Activated CD8-positive, alpha-beta memory T cell treated with anti-CD3 and anti-CD28 coated beads for 36 hours (primary cell): Measurements from ENCODE around the gene SH3GL1. TPM values are rescaled to one million over a fixed set of nuclear protein-coding genes. Genes with fewer than 3 reads are reported as not detected.

Experiments used
- CTCF ChIA-PET: fragments of 350-600 bp; sonication (Branson Sonifier 250); formaldehyde crosslinking; loops from one replicate; lab custom pipeline; 2021; ENCODE audit warnings: antibody characterized with exemption; lab: Charles Lee
- POLR2A ChIA-PET: fragments of 350-600 bp; sonication (Branson Sonifier 250); formaldehyde crosslinking; loops from one replicate; lab custom pipeline; 2021; ENCODE audit warnings: antibody characterized with exemption; lab: Charles Lee
- total RNA-seq, 2 experiments: library from RNA; stranded (reverse); gene quantifications; one replicate each; pipeline ENCODE4 v1.2.3, GENCODE V29; 2021

SH3GL1 gene
- total RNA-seq, 2 experiments from 2014 or later = 37.1 to 41.5 TPM

- CTCF ChIA-PET = no interaction called here
- POLR2A ChIA-PET = no interaction called here
Measured at GRCh38 chr19:4436231-4436630, 35.9 kb upstream of the SH3GL1 start.

- ChIA-PET POLR2A (no interaction called here), CTCF (no interaction called here)
Measured at GRCh38 chr19:4434391-4434790, 34.0 kb upstream of the SH3GL1 start.

DNA sequence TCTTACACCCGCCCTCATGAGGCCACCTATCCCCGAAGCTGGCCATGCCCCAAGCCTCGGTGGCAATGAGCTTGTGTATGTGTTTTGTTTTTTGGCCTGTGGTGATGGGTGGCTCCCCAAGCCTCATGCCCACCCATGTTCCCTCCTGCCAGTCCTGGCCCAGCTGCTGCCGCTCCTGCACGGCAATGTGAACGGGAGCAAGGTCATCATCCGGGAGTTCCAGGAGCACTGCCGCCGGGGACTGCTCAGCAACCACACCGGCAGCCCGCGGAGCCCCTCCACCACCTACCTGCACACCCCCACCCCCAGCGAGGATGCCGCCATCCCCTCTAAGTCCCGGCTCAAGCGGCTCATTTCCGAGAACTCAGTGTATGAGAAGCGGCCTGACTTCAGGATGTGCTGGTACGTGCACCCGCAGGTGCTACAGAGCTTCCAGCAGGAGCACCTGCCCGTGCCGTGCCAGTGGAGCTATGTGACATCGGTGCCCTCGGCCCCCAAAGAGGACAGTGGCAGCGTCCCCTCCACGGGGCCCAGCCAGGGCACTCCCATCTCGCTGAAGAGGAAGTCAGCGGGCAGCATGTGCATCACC lies 32.7 kb upstream of the SH3GL1 start:
- POLR2A ChIA-PET = no interaction called here
- CTCF ChIA-PET = no interaction called here

DNA sequence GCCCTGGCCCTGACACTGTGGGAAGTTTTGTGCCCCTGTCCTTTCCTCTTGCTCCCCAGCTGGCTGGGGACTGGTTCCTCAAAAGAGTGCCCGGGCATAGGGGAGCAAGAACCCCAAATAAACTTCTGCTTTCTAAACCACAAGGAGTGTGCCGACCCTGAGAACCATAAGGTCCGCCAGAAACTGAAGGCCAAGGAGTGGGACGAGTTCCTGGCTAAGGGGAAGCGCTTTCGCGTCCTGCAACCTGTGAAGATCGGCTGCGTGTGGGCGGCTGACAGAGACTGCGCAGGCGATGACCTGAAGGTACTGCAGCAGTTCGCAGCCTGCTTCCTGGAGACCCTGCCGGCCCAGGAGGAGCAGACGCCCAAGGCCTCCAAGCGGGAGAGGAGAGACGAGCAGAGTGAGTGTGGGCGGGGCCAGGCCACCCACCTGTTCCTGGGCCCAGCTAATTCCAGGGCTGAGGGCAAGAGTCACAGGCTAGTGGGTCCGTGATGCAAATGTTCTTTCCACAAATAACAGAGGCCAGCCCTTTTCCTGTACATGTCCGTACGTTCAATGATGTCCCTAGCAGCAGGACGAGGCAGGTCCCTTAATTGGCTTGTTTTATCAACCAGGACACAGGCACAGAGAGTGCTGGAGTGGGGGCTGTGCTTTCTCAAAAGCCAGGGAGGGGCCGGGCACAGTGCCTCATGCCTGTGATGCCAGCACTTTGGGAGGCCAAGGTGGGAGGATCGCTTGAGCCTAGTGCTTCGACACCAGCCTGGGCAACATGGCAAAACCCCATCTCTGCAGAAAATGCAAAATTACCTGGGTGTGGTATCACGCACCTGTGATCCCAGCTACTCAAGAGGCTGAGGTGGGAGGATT lies 31.7 kb upstream of the SH3GL1 start:
- ChIA-PET CTCF (no interaction called here), POLR2A (no interaction called here)

DNA sequence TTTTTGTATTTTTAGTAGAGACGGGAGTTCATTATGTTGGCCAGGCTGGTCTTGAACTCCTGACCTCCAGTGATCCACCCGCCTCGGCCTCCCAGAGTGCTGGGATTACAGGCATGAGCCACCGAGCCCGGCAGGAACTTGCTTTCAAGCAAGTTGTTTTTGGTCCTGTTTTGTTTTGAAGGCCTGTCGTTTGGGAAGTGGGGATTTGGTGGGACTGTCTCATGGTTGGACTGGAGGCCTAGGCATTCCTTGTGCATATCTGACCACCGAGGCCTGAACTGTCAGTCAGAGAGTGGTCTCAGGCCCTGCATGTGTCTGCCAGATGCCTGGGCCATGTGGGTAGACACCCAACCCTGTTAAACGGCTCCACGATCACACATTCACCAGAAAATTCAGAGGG lies 30.9 kb upstream of the SH3GL1 start:
- CTCF ChIA-PET = no interaction called here
- POLR2A ChIA-PET = no interaction called here

GRCh38 chr19:4430760-4431159 lies 30.4 kb upstream of the SH3GL1 start:
- CTCF ChIA-PET = interaction anchor here (0.7 kb wide), 1 partner anchor 158 kb away, joined by 3 read pairs; no protein-coding TSS in a partner anchor

DNA sequence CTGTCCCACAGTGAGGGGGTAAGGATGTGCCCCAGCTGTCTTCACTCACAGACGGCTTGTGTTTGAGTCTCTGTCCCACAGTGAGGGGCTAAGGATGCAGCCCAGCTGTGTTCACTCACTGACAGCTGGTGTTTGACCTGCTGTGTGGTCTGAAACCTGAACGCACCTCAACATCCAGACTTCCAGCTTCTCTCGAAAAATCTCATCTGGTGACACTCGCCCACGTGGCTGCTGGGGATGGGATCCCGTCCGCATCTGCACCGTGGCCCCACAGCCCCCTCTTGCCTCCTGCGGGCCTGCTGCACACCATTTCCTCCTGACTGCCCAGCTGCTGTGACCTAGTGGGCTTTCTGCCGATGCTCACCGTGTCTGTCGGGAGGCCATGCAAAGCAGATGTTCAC lies 29.4 kb upstream of the SH3GL1 start:
- ChIA-PET POLR2A (interaction anchor here (0.6 kb wide), 1 partner anchor 14 kb away, joined by 3 read pairs; no protein-coding TSS in a partner anchor), CTCF (no interaction called here)

More at GRCh38 chr19:4430760-4431159, 30.4 kb upstream of the SH3GL1 start:
- POLR2A ChIA-PET = no interaction called here

- ChIA-PET POLR2A (no interaction called here), CTCF (no interaction called here)
Measured at GRCh38 chr19:4429256-4429655, 28.9 kb upstream of the SH3GL1 start.

- ChIA-PET POLR2A (no interaction called here), CTCF (no interaction called here)
Measured at GRCh38 chr19:4428326-4428975, 28.1 kb upstream of the SH3GL1 start.

GRCh38 chr19:4425537-4425936 lies 25.2 kb upstream of the SH3GL1 start:
- POLR2A ChIA-PET = no interaction called here
- CTCF ChIA-PET = no interaction called here

DNA sequence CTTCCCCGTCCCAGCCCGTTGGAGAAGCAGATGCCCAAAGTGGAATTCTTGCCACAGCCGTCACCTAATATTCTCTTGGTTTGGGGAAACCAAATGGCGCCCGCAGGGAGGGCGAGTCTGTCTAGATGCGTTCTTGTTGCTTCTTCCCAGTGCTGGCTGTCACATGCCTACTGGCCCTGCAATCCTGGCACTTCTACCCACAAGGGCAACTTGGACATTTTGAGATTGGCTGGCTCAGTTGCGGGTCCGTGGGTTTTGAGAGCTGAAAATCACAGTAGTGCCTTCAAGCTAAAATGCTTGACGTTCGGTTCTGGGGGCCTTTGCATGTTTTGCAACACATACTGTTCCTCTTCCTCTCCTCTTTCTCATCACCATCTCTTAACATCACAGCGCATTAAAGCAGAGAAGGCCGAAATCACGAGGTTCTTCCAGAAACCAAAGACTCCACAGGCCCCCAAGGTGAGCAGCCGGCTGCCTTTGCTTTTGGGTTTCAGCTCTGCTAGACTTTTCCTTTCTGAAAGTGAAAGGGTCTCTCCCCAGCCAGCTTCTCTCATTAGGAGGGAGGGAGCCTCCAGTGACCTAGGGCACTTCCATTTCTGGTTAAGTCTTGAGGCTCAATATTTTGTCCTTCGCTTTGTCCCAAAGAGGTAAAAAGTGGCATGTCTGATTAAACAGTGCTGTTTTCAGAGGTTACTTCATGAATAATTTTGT lies 23.2 kb upstream of the SH3GL1 start:
- POLR2A ChIA-PET = no interaction called here
- CTCF ChIA-PET = interaction anchor here (1.0 kb wide), 1 partner anchor 11 kb away, joined by 3 read pairs; no protein-coding TSS in a partner anchor

DNA sequence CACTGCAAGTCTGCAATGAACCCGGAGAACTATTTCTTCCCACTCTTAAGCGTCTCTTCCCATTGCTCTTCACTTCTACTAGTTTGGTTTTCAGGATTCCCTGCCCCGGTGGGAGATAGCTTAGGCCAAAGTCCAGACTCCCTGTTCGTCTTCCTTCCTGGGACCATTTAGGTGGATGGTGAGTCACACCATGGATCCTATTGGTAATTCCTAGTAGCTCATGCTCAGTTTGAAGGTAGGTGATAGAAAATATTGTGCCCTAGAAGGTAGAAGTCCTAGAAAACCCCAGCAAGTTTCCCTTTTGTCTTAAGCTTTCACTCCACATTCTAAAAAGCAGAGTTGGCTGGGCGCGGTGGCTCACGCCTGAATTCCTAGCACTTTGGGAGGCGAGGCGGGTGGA lies 15.9 kb upstream of the SH3GL1 start:
- ChIA-PET CTCF (interaction anchor here (1.2 kb wide), 1 partner anchor 46 kb away, joined by 4 read pairs; no protein-coding TSS in a partner anchor), POLR2A (interaction anchor here (0.6 to 1.0 kb wide), 3 partner anchors 12 to 80 kb away, joined by 3 to 6 read pairs (median 4); no protein-coding TSS in a partner anchor)

DNA sequence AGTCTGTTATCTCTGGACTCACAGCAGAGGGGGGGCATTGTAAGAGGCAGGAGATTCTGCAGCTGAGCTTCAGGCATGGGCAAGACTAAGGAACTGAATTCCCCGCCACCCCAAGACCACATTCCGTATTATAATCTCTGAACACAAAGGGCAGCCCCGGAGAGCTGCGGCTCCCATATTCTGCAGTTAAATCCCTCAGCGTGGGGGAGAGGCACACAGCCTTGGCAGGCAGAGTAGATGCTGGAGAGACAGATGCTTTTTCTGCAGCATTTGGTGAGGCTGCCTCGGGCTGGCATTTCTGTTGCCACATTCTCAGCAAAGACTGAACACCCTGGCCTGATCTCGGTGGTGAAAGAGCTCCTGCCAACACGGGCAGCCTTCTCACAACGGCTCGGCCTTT lies 15.0 kb upstream of the SH3GL1 start:
- ChIA-PET POLR2A (interaction anchor here (0.7 kb wide), 1 partner anchor 55 kb away, joined by 4 read pairs; no protein-coding TSS in a partner anchor), CTCF (no interaction called here)

DNA sequence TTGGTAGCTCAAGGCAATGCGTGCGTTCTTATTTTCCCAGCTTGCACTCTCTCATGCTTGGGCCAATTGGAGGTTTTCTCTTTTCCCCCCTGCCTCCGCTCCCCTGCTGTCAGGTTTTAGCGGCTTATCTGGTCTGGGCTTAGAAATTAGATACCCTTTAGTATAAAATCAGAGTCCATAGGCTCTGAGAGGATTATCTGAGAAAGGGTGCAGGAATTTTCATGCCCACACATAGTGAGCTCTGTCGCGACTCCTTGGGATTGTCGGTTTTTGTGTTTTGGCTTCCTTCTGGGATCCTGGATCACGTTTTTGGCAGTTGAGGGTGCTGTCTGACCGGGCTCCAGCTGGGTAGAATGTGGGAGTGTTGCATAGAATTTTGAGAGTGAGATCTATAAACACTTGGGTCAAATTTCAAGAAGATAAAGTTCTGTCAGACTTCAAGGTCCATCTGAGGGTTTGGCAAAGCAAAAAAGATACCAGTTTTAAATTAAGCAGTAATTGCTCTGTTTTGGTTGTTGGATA lies 14.5 kb upstream of the SH3GL1 start:
- CTCF ChIA-PET = no interaction called here

GRCh38 chr19:4414144-4414799 lies 13.9 kb upstream of the SH3GL1 start:
- CTCF ChIA-PET = no interaction called here
- POLR2A ChIA-PET = interaction anchor here (0.5 to 0.6 kb wide), 2 partner anchors 159 to 652 kb away, joined by 3 read pairs; no protein-coding TSS in a partner anchor

More for the DNA sequence above, 14.5 kb upstream of the SH3GL1 start:
- POLR2A ChIA-PET = interaction anchor here (0.5 to 0.6 kb wide), 2 partner anchors 159 to 653 kb away, joined by 3 read pairs; no protein-coding TSS in a partner anchor

GRCh38 chr19:4413588-4413987 lies 13.2 kb upstream of the SH3GL1 start:
- ChIA-PET POLR2A (no interaction called here), CTCF (no interaction called here)

DNA sequence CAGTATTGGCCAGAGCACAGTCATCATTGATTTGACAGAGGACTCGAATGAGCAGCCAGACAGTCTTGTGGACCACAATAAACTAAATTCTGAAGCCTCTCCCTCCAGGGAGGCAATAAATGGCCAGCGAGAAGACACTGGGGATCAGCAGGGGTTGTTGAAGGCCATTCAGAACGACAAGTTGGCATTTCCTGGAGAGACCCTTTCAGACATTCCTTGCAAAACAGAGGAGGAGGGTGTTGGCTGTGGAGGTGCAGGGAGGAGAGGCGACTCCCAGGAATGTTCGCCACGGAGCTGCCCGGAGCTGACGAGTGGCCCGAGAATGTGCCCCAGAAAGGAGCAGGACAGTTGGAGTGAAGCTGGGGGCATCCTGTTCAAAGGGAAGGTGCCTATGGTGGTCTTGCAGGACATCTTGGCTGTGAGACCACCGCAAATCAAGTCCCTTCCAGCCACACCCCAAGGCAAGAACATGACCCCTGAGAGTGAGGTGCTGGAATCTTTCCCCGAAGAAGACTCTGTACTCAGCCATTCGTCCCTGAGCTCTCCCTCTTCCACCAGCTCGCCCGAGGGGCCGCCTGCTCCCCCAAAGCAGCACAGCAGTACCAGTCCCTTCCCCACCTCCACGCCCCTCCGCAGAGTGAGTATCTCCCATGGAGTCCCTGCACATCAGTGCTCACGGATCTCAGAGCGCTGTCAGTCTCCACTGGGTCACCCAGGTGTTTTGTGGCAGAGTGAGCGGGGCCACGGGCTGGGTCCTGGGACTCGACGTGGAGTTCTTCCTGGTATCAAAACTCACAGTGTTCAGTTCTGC lies 9.0 kb upstream of the SH3GL1 start:
- ChIA-PET POLR2A (interaction anchor here (0.5 kb wide), 1 partner anchor 18 kb away, joined by 3 read pairs; no protein-coding TSS in a partner anchor), CTCF (no interaction called here)
